Measurements from ENCODE around the gene RAB27A.

Gene RAB27A

DNA sequence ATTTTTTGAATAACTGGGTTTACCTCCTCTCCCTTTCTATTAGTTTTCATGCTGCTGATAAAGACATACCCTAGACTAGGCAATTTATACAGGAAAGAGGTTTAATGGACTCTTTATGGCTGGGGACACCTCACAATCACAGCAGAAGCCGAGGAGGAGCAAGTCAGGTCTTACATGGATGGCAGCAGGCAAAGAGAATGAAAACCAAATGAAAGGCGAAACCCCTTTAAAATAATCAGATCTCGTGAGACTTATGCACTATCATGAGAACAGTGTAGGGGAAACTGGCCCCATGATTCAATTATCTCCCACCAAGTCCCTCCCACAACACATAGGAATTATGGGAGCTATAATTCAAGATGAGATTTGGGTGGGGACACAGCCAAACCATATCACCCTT lies 90.9 kb downstream of the RAB27A start:
- no peak for ATAC-seq (replicated peaks)
- Mint-ChIP-seq H3K27me3 (no peaks in the 10 kb centered on the region), H3K9me3 (peaks cover 1 to 5% of the 10 kb centered on the region in 2 donors), H3K27ac (peak overlapping the region; percentile 32), H3K4me3 (no peak overlapping the region), H3K36me3 (peaks cover 8 to 20% of the 10 kb centered on the region in 2 donors), H3K4me1 (peaks cover 0 to 5% of the 10 kb centered on the region in 2 donors)
- no peak for DNase-seq

- DNase-seq (no peak), ATAC-seq (replicated peaks) (no peak)
- no peak overlapping the region for H3K4me3 Mint-ChIP-seq
- peaks cover 1 to 5% of the 10 kb centered on the region in 2 donors for H3K9me3 Mint-ChIP-seq
- H3K36me3 Mint-ChIP-seq, result peaks cover 8 to 24% of the 10 kb centered on the region in 2 donors
- H3K27me3 Mint-ChIP-seq, result no peaks in the 10 kb centered on the region
- H3K27ac Mint-ChIP-seq, result no peak overlapping the region
- H3K4me1 Mint-ChIP-seq, result peaks cover 5 to 6% of the 10 kb centered on the region in 2 donors
Observed at GRCh38 chr15:55197719-55198118, 91.9 kb downstream of the RAB27A start.

- H3K4me3 Mint-ChIP-seq, result no peak overlapping the region
- ATAC-seq (replicated peaks) (peak; percentile 12 to 24), DNase-seq (no peak)
- H3K36me3 Mint-ChIP-seq, result peaks cover 8 to 24% of the 10 kb centered on the region in 2 donors
- no peaks in the 10 kb centered on the region for H3K27me3 Mint-ChIP-seq
- H3K9me3 Mint-ChIP-seq, result peaks cover 1 to 5% of the 10 kb centered on the region in 2 donors
- H3K27ac Mint-ChIP-seq, result no peak overlapping the region
- H3K4me1 Mint-ChIP-seq, result peaks cover 5 to 9% of the 10 kb centered on the region in 2 donors
Observed at GRCh38 chr15:55197362-55197705, 92.3 kb downstream of the RAB27A start.

- Mint-ChIP-seq H3K27me3 (no peaks in the 10 kb centered on the region), H3K27ac (no peak within 1 kb of the TSS), H3K9me3 (peaks cover 1 to 5% of the 10 kb centered on the region in 2 donors), H3K4me3 (no peak within 1 kb of the TSS), H3K4me1 (peaks cover 7 to 15% of the 10 kb centered on the region in 2 donors), H3K36me3 (peaks cover 9 to 23% of the 10 kb centered on the region in 2 donors)
- DNase-seq, result peak; percentile 96
- ATAC-seq (replicated peaks), result peak; percentile 96
Observed at GRCh38 chr15:55196458-55197361, 92.9 kb downstream of the RAB27A start, which contains the start of gene RSL24D1. Gene RSL24D1, minus strand, starts transcription at chr15:55196941. Its CDS starts 51 bp downstream, at chr15:55196890.

GRCh38 chr15:55195996-55196395 lies 93.6 kb downstream of the RAB27A start:
- peaks cover 7 to 15% of the 10 kb centered on the region in 2 donors for H3K4me1 Mint-ChIP-seq
- H3K36me3 Mint-ChIP-seq, result peaks cover 12 to 28% of the 10 kb centered on the region in 2 donors
- DNase-seq (no peak), ATAC-seq (replicated peaks) (no peak)
- H3K9me3 Mint-ChIP-seq, result peaks cover 1 to 5% of the 10 kb centered on the region in 2 donors
- no peak overlapping the region for H3K27ac Mint-ChIP-seq
- H3K4me3 Mint-ChIP-seq, result no peak overlapping the region
- no peaks in the 10 kb centered on the region for H3K27me3 Mint-ChIP-seq

- ATAC-seq (replicated peaks) (no peak), DNase-seq (no peak)
- H3K4me3 Mint-ChIP-seq, result no peak overlapping the region
- no peak overlapping the region for H3K27ac Mint-ChIP-seq
- no peaks in the 10 kb centered on the region for H3K27me3 Mint-ChIP-seq
- H3K4me1 Mint-ChIP-seq, result peaks cover 7 to 15% of the 10 kb centered on the region in 2 donors
- H3K9me3 Mint-ChIP-seq, result peaks cover under 1 to 2% of the 10 kb centered on the region in 2 donors
- peaks cover 15 to 26% of the 10 kb centered on the region in 2 donors for H3K36me3 Mint-ChIP-seq
Observed at GRCh38 chr15:55194256-55194655, 95.4 kb downstream of the RAB27A start.

GRCh38 chr15:55186331-55186730 lies 103.3 kb downstream of the RAB27A start:
- Mint-ChIP-seq H3K27me3 (no peaks in the 10 kb centered on the region), H3K27ac (peak overlapping the region; percentile 72), H3K9me3 (no peaks in the 10 kb centered on the region), H3K36me3 (peaks cover 33 to 43% of the 10 kb centered on the region in 2 donors), H3K4me3 (no peak overlapping the region), H3K4me1 (peaks cover 0 to 6% of the 10 kb centered on the region in 2 donors)
- ATAC-seq (replicated peaks) (no peak), DNase-seq (no peak)

DNA sequence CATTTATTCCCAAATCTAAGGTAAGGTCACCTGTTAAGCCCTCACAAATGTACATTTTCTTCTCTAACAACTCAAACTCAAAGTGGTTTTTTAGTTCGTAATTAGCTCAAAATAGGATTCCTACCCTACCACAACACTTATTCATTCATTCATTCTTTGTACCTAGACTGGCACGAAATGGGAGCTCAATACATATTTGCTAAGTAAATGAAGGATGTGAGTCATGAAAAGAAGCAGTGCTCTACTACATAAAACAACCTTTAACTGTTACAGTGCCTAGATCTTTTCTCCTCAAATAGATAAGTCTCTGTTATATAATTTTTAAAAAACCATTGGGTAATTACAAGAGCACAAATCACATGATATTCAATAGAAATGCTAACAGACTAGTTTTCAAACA lies 105.9 kb downstream of the RAB27A start:
- DNase-seq, result no peak
- Mint-ChIP-seq H3K9me3 (no peaks in the 10 kb centered on the region), H3K4me1 (peaks cover 8 to 12% of the 10 kb centered on the region in 2 donors), H3K36me3 (peaks cover 34 to 48% of the 10 kb centered on the region in 2 donors), H3K4me3 (no peak overlapping the region), H3K27me3 (no peaks in the 10 kb centered on the region), H3K27ac (peak overlapping the region; percentile 63)
- ATAC-seq (replicated peaks), result no peak

- H3K27me3 Mint-ChIP-seq, result no peaks in the 10 kb centered on the region
- ATAC-seq (replicated peaks) (no peak), DNase-seq (no peak)
- H3K27ac Mint-ChIP-seq, result peak overlapping the region; percentile 47
- no peak overlapping the region for H3K4me3 Mint-ChIP-seq
- H3K36me3 Mint-ChIP-seq, result peaks cover 30 to 50% of the 10 kb centered on the region in 2 donors
- peaks cover 8 to 10% of the 10 kb centered on the region in 2 donors for H3K4me1 Mint-ChIP-seq
- no peaks in the 10 kb centered on the region for H3K9me3 Mint-ChIP-seq
Observed at GRCh38 chr15:55179141-55179540, 110.5 kb downstream of the RAB27A start.

GRCh38 chr15:55170361-55170760 lies 119.3 kb downstream of the RAB27A start:
- H3K4me1 Mint-ChIP-seq, result peaks cover 0 to 2% of the 10 kb centered on the region in 2 donors
- H3K27ac Mint-ChIP-seq, result no peak overlapping the region
- no peak for DNase-seq
- no peaks in the 10 kb centered on the region for H3K27me3 Mint-ChIP-seq
- peaks cover 9 to 21% of the 10 kb centered on the region in 2 donors for H3K36me3 Mint-ChIP-seq
- peaks cover 0 to 2% of the 10 kb centered on the region in 2 donors for H3K9me3 Mint-ChIP-seq
- no peak for ATAC-seq (replicated peaks)
- H3K4me3 Mint-ChIP-seq, result no peak overlapping the region

DNA sequence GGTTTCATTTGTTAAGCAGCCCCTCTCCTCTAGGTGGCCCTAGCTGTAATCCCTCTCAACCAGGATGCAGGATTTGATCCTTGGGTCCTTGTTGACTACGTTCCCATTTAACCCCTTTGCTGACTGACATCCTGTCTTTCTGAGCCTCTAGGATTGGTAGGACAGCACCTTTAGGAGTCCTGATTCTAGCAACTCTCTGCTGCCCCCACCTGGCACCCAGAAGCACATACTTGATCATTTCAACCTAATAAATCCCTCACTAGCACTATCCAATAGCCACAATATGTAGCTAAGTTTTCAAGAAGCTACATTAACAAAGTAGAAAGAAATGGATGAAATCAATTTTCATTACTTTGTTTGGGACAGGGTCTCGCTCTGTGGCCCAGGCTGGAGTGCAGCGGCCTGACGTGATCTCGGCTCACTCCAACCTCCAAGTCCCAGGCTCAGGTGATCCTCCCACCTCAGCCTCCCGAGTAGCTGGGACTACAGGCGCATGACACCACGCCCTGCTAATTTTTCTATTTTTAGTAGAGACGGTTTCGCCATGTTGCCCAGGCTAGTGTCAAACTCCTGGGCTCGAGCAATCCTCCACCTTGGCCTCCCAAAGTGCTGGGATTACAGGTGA lies 121.2 kb downstream of the RAB27A start:
- Mint-ChIP-seq H3K4me1 (peaks cover 0 to 2% of the 10 kb centered on the region in 2 donors), H3K4me3 (no peak overlapping the region), H3K9me3 (peaks cover 0 to 2% of the 10 kb centered on the region in 2 donors), H3K27me3 (no peaks in the 10 kb centered on the region), H3K27ac (no peak overlapping the region), H3K36me3 (peaks cover 3 to 7% of the 10 kb centered on the region in 2 donors)
- DNase-seq, result peak; percentile 18
- peak; percentile 76 to 86 for ATAC-seq (replicated peaks)

GRCh38 chr15:55164284-55164683 lies 125.3 kb downstream of the RAB27A start:
- Mint-ChIP-seq H3K4me3 (no peak overlapping the region), H3K27me3 (no peaks in the 10 kb centered on the region), H3K9me3 (peaks cover 0 to 2% of the 10 kb centered on the region in 2 donors), H3K36me3 (peaks cover 3 to 5% of the 10 kb centered on the region in 2 donors), H3K4me1 (peaks cover 0 to 2% of the 10 kb centered on the region in 2 donors), H3K27ac (no peak overlapping the region)
- DNase-seq (no peak), ATAC-seq (replicated peaks) (no peak)

All from stimulated activated naive B cell treated with anti-CD40 and anti-IgM and Interleukin-4, amounts not matched to agents 10 μg/mL and 1 μg/mL and 100 μg/mL, for 72 hours (primary cell).